ENCODE results near the gene OR13A1.

DNA sequence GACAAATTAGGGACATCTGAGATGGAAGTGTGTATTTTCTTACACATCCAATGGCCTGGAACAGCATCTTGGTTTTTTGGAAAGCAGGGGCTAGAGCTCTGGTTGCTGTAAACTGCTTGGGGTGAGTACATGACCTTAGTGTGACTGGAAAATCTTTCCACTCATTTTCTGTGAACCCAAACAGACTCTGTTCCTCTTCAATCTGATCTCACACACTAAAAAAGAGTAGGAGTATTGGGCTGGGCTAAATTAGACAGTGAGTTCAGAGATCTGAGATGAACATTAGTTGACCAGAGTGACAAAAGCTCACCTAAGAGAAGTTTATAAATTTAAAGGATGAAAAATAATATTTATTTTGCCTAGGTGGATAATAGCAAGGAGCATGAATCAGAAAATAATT, 59.2 kb downstream of the OR13A1 start:
- TF ChIP-seq, protein P1, sequence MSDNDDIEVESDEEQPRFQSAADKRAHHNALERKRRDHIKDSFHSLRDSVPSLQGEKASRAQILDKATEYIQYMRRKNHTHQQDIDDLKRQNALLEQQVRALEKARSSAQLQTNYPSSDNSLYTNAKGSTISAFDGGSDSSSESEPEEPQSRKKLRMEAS (IDR thresholded peaks at IDR 0.05): no peak
- no peak for TF ChIP-seq CEBPB (IDR thresholded peaks at IDR 0.05)
- no peak for TF ChIP-seq EP300 (IDR thresholded peaks at IDR 0.05; ENCODE audit: borderline replicate concordance)
- TF ChIP-seq, protein P2, sequence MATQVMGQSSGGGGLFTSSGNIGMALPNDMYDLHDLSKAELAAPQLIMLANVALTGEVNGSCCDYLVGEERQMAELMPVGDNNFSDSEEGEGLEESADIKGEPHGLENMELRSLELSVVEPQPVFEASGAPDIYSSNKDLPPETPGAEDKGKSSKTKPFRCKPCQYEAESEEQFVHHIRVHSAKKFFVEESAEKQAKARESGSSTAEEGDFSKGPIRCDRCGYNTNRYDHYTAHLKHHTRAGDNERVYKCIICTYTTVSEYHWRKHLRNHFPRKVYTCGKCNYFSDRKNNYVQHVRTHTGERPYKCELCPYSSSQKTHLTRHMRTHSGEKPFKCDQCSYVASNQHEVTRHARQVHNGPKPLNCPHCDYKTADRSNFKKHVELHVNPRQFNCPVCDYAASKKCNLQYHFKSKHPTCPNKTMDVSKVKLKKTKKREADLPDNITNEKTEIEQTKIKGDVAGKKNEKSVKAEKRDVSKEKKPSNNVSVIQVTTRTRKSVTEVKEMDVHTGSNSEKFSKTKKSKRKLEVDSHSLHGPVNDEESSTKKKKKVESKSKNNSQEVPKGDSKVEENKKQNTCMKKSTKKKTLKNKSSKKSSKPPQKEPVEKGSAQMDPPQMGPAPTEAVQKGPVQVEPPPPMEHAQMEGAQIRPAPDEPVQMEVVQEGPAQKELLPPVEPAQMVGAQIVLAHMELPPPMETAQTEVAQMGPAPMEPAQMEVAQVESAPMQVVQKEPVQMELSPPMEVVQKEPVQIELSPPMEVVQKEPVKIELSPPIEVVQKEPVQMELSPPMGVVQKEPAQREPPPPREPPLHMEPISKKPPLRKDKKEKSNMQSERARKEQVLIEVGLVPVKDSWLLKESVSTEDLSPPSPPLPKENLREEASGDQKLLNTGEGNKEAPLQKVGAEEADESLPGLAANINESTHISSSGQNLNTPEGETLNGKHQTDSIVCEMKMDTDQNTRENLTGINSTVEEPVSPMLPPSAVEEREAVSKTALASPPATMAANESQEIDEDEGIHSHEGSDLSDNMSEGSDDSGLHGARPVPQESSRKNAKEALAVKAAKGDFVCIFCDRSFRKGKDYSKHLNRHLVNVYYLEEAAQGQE (IDR thresholded peaks at IDR 0.05; ENCODE audit: low read depth): no peak
- TF ChIP-seq TEAD4 (IDR thresholded peaks at IDR 0.05): no peak
- no peak for TF ChIP-seq TAF1 (IDR thresholded peaks at IDR 0.05; ENCODE audit: low read depth)
- no peak for TF ChIP-seq CREB1 (IDR thresholded peaks at IDR 0.05; ENCODE audit: low read depth)
- TF ChIP-seq FOXM1 (IDR thresholded peaks at IDR 0.05; ENCODE audit: borderline replicate concordance, low read depth): no peak
- TF ChIP-seq, protein P3, sequence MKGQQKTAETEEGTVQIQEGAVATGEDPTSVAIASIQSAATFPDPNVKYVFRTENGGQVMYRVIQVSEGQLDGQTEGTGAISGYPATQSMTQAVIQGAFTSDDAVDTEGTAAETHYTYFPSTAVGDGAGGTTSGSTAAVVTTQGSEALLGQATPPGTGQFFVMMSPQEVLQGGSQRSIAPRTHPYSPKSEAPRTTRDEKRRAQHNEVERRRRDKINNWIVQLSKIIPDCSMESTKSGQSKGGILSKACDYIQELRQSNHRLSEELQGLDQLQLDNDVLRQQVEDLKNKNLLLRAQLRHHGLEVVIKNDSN (IDR thresholded peaks at IDR 0.05): no peak
- no peak for TF ChIP-seq YY1 (IDR thresholded peaks at IDR 0.05; ENCODE audit: low read depth)

Measured in Ishikawa (cell line).